K562 (cell line): ENCODE data around the gene WIF1. TPM values are rescaled to one million over a fixed set of nuclear protein-coding genes. Genes with fewer than 3 reads are reported as not detected.

Experiments used
- BHLHE40 ChIP-seq: IDR thresholded peaks from 2 replicates; pipeline ENCODE4 v1.6.1; 2011; ENCODE audit warnings: low read length, improper control_type of control experiment
- CBFA2T3 ChIP-seq: fragments of 450-650 bp; IDR thresholded peaks from 2 replicates; pipeline ENCODE4 v1.6.1; 2017
- CEBPB ChIP-seq: fragments of 450-650 bp; IDR thresholded peaks from 2 replicates; pipeline ENCODE4 v1.6.1; 2016; ENCODE audit warnings: missing genetic modification characterization, missing compliant biosample characterization
- DMBX1 ChIP-seq: fragments of 250-450 bp; sonication (Bioruptor Pico); IDR thresholded peaks from 2 replicates; pipeline ENCODE4 v1.8.0; 2022; ENCODE audit warnings: inconsistent platforms, mild to moderate bottlenecking, moderate library complexity, borderline replicate concordance
- FOSL1 ChIP-seq: fragments of 200-800 bp; sonication (Bioruptor generic); conservative IDR thresholded peaks from 2 replicates; pipeline ENCODE4 v1.6.1; 2016; ENCODE audit warnings: missing genetic modification characterization, missing compliant biosample characterization
- HCFC1 ChIP-seq: IDR thresholded peaks from 2 replicates; pipeline ENCODE4 v1.6.1; 2012; ENCODE audit warnings: low read depth, low read length, improper control_type of control experiment
- HDAC3 ChIP-seq: fragments of 450-650 bp; IDR thresholded peaks from 2 replicates; pipeline ENCODE4 v1.6.1; 2018; ENCODE audit warnings: borderline replicate concordance, mild to moderate bottlenecking, moderate library complexity; ENCODE audit not compliant: partially characterized antibody
- HDAC8 ChIP-seq: fragments of 450-650 bp; IDR thresholded peaks from 2 replicates; pipeline ENCODE4 v1.6.1; 2016; ENCODE audit warnings: mild to moderate bottlenecking, missing genetic modification characterization, moderate library complexity, missing compliant biosample characterization
- JUNB ChIP-seq: fragments of 450-650 bp; formaldehyde crosslinking; conservative IDR thresholded peaks from 2 replicates; pipeline ENCODE4 v1.4.0; 2020; ENCODE audit warnings: mild to moderate bottlenecking
- SAFB2 ChIP-seq: fragments of 200-400 bp; formaldehyde crosslinking; IDR thresholded peaks from 2 replicates; pipeline ENCODE4 v1.6.1; 2018; ENCODE audit warnings: borderline replicate concordance, low read length, low read depth, moderate library complexity; ENCODE audit not compliant: severe bottlenecking
- SMC3 ChIP-seq: conservative IDR thresholded peaks from 2 replicates; pipeline ENCODE4 v1.6.1; 2011; ENCODE audit warnings: low read depth, low read length, improper control_type of control experiment; ENCODE audit not compliant: insufficient read depth
- TEAD2 ChIP-seq: fragments of 450-650 bp; IDR thresholded peaks from 2 replicates; pipeline ENCODE4 v1.6.1; 2016; ENCODE audit warnings: missing genetic modification characterization, control low read depth, missing compliant biosample characterization
- ZNF12 ChIP-seq: sonication (generic); formaldehyde crosslinking; IDR thresholded peaks from 2 replicates; pipeline ENCODE4 v1.4.0; 2020; ENCODE audit warnings: mild to moderate bottlenecking, missing genetic modification reagents
- ZNF384 ChIP-seq: IDR thresholded peaks from 2 replicates; pipeline ENCODE4 v1.6.1; 2012; ENCODE audit warnings: low read depth, low read length, improper control_type of control experiment
- polyA plus RNA-seq, 8 experiments: library from polyadenylated mRNA; depleted of rRNA in 4 of 8; stranded (reverse) in 5 of 8; unstranded in 3 of 8; fragments of >200 nt; fragmentation: Nextera tagmentation in 2 of 8; fragmentation: Illumina TruSeq in 1 of 8; extraction: Ambion mirVana in 2 of 8; extraction: Trizol in 1 of 8; gene quantifications; 2 replicates each; pipeline versions ENCODE4 v1.2.1 to v1.2.3, GENCODE V29; 2011 to 2014; ENCODE audit warnings: inconsistent platforms in 1 of 8, missing spikeins in 1 of 8
- total RNA-seq, 7 experiments: library from RNA; depleted of rRNA in 6 of 7; stranded (reverse); fragments of >200 nt in 6 of 7; fragmentation: Illumina TruSeq in 2 of 7; extraction: Trizol in 2 of 7; gene quantifications; 2 replicates each; pipeline versions ENCODE4 v1.2.1 to v1.2.3, GENCODE V29; 2011 to 2021; ENCODE audit warnings: low replicate concordance in 1 of 7
- TF ChIP-seq, protein P1 (sequence below), 2 experiments: IDR thresholded peaks in 1 of 2; conservative IDR thresholded peaks in 1 of 2; 2 replicates each; pipeline ENCODE4 v1.6.1; 2016; ENCODE audit warnings: low read depth in 2 of 2, mild to moderate bottlenecking in 1 of 2, missing compliant biosample characterization in 1 of 2, missing genetic modification characterization in 1 of 2, moderate library complexity in 1 of 2

WIF1 gene
- total and polyA plus RNA-seq, 9 of the 15 experiments (the other 6 are each of a cell fraction or from before 2014, with no cell fraction given) = not detected

DNA sequence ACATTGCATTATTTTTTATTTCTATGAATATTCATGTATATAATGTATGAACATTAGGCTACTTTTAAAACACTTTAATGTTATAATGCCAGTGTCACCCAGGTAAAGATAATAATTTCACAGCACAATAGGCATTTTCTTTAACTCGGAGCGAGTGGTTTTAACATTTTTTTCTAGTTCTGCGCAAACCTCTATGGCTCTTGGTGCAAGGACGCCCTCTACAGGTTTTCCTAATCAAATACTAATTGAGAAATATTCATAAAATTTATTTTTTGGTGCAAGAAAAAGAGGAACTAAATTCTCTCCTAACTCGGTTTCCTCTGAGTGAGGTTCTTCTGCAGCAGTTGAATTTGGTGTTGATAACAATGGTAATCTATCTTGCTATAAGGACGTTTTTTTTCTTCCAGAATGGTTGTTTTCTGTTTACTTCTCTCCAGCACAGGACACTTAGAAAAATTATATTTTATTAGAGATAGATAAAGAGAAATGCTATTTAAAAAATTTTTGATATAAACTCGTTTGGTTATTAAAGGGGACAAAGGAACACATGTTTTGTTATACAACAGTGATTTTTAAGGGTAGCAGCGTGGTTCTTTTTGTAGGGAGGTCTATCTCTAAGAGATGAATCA, 2.4 kb upstream of the WIF1 start (continued):
- TF ChIP-seq HCFC1 = no peak
- 0 out of 2 replicates have a peak, but pooled peaks have one; percentile 10 for TF ChIP-seq SMC3
- no peak for TF ChIP-seq JUNB (CRISPR knock-in tag)
- no peak for TF ChIP-seq TEAD2
- no peak for TF ChIP-seq HDAC3
- TF ChIP-seq ZNF12 (CRISPR knock-in tag) = no peak
- no peak for TF ChIP-seq SAFB2
- no peak for TF ChIP-seq HDAC8 (tag)
- peak; percentile 76 for TF ChIP-seq ZNF384
- TF ChIP-seq, protein P1, sequence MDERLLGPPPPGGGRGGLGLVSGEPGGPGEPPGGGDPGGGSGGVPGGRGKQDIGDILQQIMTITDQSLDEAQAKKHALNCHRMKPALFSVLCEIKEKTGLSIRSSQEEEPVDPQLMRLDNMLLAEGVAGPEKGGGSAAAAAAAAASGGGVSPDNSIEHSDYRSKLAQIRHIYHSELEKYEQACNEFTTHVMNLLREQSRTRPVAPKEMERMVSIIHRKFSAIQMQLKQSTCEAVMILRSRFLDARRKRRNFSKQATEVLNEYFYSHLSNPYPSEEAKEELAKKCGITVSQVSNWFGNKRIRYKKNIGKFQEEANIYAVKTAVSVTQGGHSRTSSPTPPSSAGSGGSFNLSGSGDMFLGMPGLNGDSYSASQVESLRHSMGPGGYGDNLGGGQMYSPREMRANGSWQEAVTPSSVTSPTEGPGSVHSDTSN (CRISPR knock-in tag; IDR thresholded peaks at IDR 0.05; ENCODE audit: low read depth) = no peak
- TF ChIP-seq, protein P1 (tag; conservative IDR thresholded peaks at IDR 0.05; ENCODE audit: low read depth) = no peak
- no peak for TF ChIP-seq CEBPB (tag)
- no peak for TF ChIP-seq FOSL1 (tag)
- TF ChIP-seq BHLHE40 = no peak
- no peak for TF ChIP-seq DMBX1 (CRISPR knock-in tag)
- no peak for TF ChIP-seq CBFA2T3
